NCI-H345 (cell line): ENCODE measurements around the gene ARID3A.
A peak's percentile ranks its signal among the peaks of the same experiment; 100 is the strongest.
"Not testable (repeated sequence)": the region's sequence is repeated elsewhere in the genome, so short reads cannot be mapped to it uniquely, and the experiment has no call there.

Source experiments
- DNase-seq: peaks from one replicate; lab custom pipeline; 2025; lab: John Stamatoyannopoulos, UW

The ARID3A gene

GRCh38 chr19:1017906-1018305, 92.1 kb downstream of the ARID3A start:
- no peak for DNase-seq

- DNase-seq, result no peak
Observed at GRCh38 chr19:1018393-1018792, 92.6 kb downstream of the ARID3A start.

GRCh38 chr19:1018932-1019615, 93.2 kb downstream of the ARID3A start:
- no peak for DNase-seq

GRCh38 chr19:1019616-1019961, 93.8 kb downstream of the ARID3A start:
- DNase-seq, result no peak

- DNase-seq, result no peak
Observed at GRCh38 chr19:1019980-1020867, 94.4 kb downstream of the ARID3A start.

- peak; percentile 97 for DNase-seq
Observed at GRCh38 chr19:1020868-1021425, 95.1 kb downstream of the ARID3A start, which contains the start of gene TMEM259. TSS of gene TMEM259 (minus strand) at chr19:1021123. CDS start at chr19:1020996, 127 bp downstream.

GRCh38 chr19:1023883-1024188, 98.0 kb downstream of the ARID3A start:
- DNase-seq, result not testable (repeated sequence)

- not testable (repeated sequence) for DNase-seq
Observed at GRCh38 chr19:1025080-1025479, 99.2 kb downstream of the ARID3A start.
